ENCODE measurements around the gene OPCML.

Gene OPCML

GRCh38 chr11:132475026-132475425 is 1057.3 kb downstream of the OPCML start:
- no peak for TF ChIP-seq ZNF274 (IDR thresholded peaks at IDR 0.05; ENCODE audit: low read depth, low read length)
- no peak overlapping the region for H3K4me3 ChIP-seq (ENCODE audit: low read length)

DNA sequence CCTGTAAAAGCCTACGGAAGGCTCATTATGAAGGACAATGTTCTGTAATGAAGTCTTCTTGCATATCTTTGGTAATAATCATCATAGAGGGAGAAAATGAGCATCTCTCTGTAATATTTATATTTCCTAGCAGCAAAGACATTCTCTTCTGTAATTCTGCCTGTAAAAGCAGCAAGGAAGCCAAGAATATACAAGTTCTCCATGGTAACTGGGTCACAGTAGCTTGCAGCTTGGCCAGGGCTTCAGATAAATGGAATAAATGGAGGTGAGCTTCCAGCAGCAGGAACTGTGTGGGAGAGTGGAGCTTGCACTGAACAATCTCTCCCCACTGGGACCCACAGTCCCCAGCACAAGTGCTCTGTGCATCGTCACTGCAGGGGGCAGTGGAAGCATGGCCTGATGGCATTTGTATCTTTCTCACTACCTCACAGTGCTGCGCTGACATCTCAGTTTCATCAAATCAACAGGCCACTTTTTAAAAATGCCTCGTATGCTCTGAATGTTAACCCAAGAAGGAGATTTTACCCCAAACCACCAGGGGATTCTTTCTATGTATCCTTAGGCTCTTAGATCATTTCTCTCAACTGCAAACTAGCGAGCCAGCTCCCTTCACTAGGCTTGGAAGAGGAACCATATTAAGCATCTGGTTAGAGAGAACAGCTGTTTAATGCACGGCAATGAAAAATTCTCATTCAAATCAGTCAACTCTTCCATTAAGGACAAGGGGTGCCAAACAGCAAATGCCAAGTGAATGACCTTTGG is 1059.7 kb downstream of the OPCML start:
- no peak overlapping the region for H3K4me3 ChIP-seq (ENCODE audit: low read length)
- no peak for TF ChIP-seq ZNF274 (IDR thresholded peaks at IDR 0.05; ENCODE audit: low read depth, low read length)

- H3K4me3 ChIP-seq (ENCODE audit: low read length), result no peak overlapping the region
- no peak for TF ChIP-seq ZNF274 (IDR thresholded peaks at IDR 0.05; ENCODE audit: low read depth, low read length)
These were observed 1060.8 kb downstream of the OPCML start for GRCh38 chr11:132471466-132471865.

DNA sequence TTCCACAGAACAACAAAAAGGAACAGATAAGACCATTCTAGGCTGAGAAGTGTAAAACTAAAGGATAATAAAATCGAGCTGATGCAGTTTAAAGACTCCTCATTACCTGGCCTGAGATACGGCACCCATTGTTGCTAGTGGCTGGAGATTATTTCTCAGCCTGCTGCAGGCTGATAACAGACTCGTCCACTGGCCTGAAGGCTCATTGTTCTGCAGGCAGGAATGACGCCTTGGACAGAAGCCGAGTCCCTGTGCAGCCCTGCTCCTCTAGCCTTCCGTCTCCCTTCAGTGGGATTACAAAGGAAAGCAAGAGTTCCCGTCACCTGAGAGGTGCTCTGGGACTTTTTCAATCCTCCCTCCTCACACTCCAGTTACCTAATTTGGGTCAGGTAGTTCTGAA is 1065.3 kb downstream of the OPCML start:
- H3K4me3 ChIP-seq (ENCODE audit: low read length), result no peak overlapping the region
- TF ChIP-seq ZNF274 (IDR thresholded peaks at IDR 0.05; ENCODE audit: low read depth, low read length), result no peak

DNA sequence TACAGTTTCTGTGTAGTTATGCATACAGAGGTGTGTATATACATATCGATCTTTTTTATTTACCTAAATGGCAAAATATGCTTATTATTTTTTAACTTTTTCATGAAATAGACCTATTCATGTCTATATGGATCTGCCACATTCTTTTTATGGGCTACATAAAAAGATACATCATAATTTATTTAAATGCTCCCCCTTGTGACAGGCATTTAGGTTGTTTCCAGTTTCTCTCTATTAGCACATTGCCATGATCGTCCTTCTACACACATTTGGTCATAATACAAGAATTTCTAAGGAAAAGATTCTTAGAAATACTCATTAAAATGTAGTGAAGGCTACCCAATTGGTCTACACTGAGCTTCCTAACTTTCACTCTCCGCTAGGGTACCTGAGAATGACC is 1067.4 kb downstream of the OPCML start:
- no peak overlapping the region for H3K4me3 ChIP-seq (ENCODE audit: low read length)

GRCh38 chr11:132464003-132464342 is 1068.3 kb downstream of the OPCML start:
- no peak for TF ChIP-seq ZNF274 (IDR thresholded peaks at IDR 0.05; ENCODE audit: low read depth, low read length)
- H3K4me3 ChIP-seq (ENCODE audit: low read length), result no peak overlapping the region

More for the DNA sequence above, 1067.4 kb downstream of the OPCML start:
- no peak for TF ChIP-seq ZNF274 (IDR thresholded peaks at IDR 0.05; ENCODE audit: low read depth, low read length)

GRCh38 chr11:132463295-132464002 is 1068.9 kb downstream of the OPCML start:
- no peak for TF ChIP-seq ZNF274 (IDR thresholded peaks at IDR 0.05; ENCODE audit: low read depth, low read length)

DNA sequence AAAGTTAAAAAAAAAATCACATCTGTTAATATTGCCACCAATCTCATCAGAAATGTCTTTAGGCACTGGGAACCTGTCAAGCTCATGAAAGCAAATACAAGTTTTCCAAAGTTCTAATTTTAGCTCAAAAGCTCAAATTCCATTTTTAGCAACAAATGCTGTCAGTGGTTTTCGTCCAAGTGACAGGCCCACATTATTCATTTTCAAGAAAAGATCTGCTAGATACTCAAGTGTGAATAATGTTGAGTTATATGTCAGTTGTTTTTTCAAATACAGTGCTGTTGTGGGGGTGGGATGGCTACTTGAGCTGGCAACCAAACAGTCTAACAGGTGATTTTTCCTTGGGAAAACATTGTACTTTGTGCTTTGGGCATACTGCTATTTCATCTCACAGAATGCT is 1072.6 kb downstream of the OPCML start:
- no peak for TF ChIP-seq ZNF274 (IDR thresholded peaks at IDR 0.05; ENCODE audit: low read depth, low read length)
- H3K4me3 ChIP-seq (ENCODE audit: low read length), result no peak overlapping the region

More at GRCh38 chr11:132463295-132464002, 1068.9 kb downstream of the OPCML start:
- H3K4me3 ChIP-seq (ENCODE audit: low read length), result no peak overlapping the region

DNA sequence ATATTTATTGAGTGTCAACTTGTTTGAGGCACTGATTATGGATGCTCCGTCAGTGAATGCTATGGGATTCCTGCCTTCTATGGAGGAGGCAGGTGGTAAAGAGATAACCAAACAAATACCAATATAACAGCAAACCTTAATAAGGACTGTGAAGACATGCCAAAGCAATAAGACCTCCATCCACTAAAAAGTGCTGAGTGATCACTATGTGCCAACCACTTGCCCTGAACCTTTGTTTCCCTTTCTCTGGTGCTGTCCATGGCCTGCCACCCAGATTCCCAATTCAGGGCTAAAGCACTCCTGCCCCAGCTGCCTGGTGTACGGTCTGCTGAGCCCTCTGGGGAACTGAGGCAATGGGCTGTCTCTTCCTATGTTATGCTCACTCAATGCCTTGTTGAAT is 1074.9 kb downstream of the OPCML start:
- no peak for TF ChIP-seq ZNF274 (IDR thresholded peaks at IDR 0.05; ENCODE audit: low read depth, low read length)
- no peak overlapping the region for H3K4me3 ChIP-seq (ENCODE audit: low read length)

DNA sequence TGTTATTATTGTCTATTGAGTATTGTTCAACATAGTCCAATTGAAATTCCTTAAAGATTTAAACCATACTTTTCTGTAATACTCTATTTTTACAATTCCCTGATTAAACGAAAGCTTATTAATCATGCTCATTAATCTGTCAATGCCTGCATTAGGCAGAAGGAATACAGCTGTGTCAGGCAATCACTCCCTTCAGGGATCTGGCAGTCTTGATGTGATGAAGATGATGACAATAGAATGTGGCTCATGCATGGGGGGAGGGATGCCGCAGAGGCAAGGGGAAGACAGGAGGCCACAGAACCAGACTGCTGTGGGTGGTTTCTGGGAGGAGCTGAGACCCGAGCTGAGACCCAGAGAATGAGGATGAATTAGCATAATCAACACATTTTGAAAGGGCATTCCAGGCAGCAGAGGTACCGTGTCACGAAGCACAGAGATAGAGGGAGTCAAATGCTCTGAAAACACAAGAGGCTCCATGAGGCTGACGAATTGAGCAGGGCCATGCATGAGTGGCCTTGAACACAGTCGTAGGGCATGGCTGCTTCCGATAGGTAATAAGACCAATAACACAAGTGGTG is 1075.5 kb downstream of the OPCML start:
- H3K4me3 ChIP-seq (ENCODE audit: low read length), result no peak overlapping the region
- no peak for TF ChIP-seq ZNF274 (IDR thresholded peaks at IDR 0.05; ENCODE audit: low read depth, low read length)

DNA sequence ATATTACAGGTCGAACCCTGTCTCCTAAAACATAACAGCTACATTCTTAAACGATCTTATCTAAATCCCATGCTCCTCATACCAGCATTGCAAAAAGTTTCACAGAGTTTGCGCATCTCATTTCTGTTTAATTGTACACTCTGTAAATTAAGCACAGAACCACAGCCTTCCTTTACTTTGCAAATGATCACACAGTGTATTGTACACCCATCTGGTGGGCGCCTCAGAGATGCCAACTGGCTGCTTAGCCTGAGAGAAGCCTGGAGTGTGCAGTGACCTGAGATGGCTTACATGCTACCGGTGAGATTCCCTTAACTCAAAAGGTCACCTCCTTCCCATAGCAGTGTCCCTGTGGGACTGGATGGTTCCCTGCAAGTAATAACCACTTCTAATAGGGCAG is 1077.3 kb downstream of the OPCML start:
- no peak overlapping the region for H3K4me3 ChIP-seq (ENCODE audit: low read length)
- TF ChIP-seq ZNF274 (IDR thresholded peaks at IDR 0.05; ENCODE audit: low read depth, low read length), result no peak

DNA sequence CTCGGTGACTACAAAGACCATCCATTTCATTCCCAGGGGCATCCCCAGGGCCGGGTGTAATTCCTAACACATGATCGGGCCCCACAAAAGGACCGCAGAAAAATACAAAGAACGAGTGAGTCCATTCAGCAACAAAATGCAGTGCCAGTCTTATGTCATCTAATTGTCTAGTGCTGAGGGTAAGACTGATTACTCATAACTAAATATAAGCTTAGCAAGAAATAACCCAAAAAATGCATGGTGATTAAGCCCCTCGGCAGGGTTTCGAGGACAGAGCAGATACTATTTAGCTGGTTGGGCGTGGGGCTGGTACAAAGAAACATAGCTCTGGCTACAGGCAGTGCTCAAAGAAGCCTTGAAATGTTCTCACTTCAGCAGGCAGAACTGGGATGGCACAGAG is 1078.9 kb downstream of the OPCML start:
- no peak overlapping the region for H3K4me3 ChIP-seq (ENCODE audit: low read length)
- TF ChIP-seq ZNF274 (IDR thresholded peaks at IDR 0.05; ENCODE audit: low read depth, low read length), result no peak

- TF ChIP-seq ZNF274 (IDR thresholded peaks at IDR 0.05; ENCODE audit: low read depth, low read length), result no peak
- no peak overlapping the region for H3K4me3 ChIP-seq (ENCODE audit: low read length)
These were observed 1079.7 kb downstream of the OPCML start for GRCh38 chr11:132452616-132453015.

DNA sequence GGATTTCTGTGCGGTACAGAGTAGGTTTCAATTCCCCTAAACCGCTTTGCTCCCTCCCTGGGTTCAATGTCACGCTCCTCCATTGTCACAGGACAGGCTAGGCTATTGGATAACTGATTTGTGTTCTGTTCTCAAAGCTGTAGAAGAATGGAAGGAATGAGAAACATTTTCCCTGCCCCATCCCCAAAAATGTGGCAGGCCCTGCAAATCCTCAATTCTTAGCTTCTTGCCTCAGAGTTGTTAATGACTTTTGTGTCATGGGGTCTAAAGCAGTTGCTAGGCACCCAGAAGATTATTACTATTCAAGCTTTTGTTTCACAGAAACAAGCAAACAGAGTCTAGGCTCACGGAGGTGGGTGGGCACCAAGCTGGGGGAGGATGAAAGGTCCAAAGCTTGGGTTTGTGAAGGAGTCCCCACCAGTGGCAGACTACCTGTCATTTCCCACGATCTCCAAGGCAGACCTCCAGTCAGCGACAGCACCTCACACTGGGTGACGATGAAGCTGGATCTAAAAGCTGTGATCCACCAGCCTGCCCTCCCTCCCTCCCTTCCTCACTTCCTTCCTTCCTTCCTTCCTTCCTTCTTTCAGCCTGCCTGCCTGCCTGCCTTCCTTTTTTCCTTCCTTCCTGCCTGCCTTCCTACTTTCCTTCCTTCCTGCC is 1080.2 kb downstream of the OPCML start:
- TF ChIP-seq ZNF274 (IDR thresholded peaks at IDR 0.05; ENCODE audit: low read depth, low read length), result no peak
- H3K4me3 ChIP-seq (ENCODE audit: low read length), result no peak overlapping the region
